C4-2B (cell line): ENCODE data around the gene SLC13A4.

Source experiments
- ZFX ChIP-seq: fragments of 450-650 bp; IDR thresholded peaks from 2 replicates; pipeline ENCODE4 v1.6.1; 2017
- TF ChIP-seq, protein P1 (sequence below): fragments of 450-650 bp; conservative IDR thresholded peaks from 2 replicates; pipeline ENCODE4 v1.5.1; 2017; ENCODE audit warnings: mild to moderate bottlenecking

DNA sequence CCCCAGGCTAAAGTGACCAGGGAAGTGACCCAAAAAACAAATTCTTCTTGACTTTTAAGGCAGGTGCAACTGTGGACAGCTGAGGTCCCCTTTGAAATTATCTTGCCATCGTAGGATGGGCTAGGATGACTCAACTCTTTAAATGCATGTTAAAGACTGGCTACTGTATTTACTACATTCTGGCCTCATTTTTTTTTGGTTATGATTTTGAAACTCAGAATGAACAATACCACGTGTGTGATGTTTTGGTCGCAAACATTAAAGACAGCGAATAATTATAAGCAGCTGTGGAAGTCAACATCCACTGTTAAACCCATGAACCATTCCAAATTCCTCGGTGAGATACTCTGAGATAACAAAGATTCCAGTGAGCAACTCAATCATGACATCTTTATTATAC, 1.2 kb upstream of the SLC13A4 start:
- TF ChIP-seq, protein P1, sequence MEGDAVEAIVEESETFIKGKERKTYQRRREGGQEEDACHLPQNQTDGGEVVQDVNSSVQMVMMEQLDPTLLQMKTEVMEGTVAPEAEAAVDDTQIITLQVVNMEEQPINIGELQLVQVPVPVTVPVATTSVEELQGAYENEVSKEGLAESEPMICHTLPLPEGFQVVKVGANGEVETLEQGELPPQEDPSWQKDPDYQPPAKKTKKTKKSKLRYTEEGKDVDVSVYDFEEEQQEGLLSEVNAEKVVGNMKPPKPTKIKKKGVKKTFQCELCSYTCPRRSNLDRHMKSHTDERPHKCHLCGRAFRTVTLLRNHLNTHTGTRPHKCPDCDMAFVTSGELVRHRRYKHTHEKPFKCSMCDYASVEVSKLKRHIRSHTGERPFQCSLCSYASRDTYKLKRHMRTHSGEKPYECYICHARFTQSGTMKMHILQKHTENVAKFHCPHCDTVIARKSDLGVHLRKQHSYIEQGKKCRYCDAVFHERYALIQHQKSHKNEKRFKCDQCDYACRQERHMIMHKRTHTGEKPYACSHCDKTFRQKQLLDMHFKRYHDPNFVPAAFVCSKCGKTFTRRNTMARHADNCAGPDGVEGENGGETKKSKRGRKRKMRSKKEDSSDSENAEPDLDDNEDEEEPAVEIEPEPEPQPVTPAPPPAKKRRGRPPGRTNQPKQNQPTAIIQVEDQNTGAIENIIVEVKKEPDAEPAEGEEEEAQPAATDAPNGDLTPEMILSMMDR, result no peak
- no peak for TF ChIP-seq ZFX
